GM23338 (cell line): ENCODE results near the gene SYNDIG1L.

ENCODE experiments used
- CREB1 ChIP-seq: fragments of 250-450 bp; sonication (Bioruptor Pico); IDR thresholded peaks from 2 replicates; pipeline ENCODE4 v1.5.0; 2020; ENCODE audit warnings: low read depth, mild to moderate bottlenecking, moderate library complexity
- EZH2 ChIP-seq: fragments of 200-600 bp; sonication (generic); IDR thresholded peaks from one replicate; pipeline ENCODE4 v1.8.0; 2017; ENCODE audit warnings: antibody characterized with exemption, mild to moderate bottlenecking, low read depth; ENCODE audit not compliant: unreplicated experiment
- EZH2phosphoT487 ChIP-seq: fragments of 200-600 bp; sonication (generic); IDR thresholded peaks from one replicate; pipeline ENCODE4 v1.8.1; 2018; ENCODE audit warnings: antibody characterized with exemption; ENCODE audit not compliant: unreplicated experiment
- JUNB ChIP-seq: IDR thresholded peaks from one replicate; pipeline ENCODE4 v1.6.1; 2016; ENCODE audit warnings: antibody characterized with exemption; ENCODE audit not compliant: unreplicated experiment
- NANOG ChIP-seq: IDR thresholded peaks from 2 replicates; pipeline ENCODE4 v1.6.1; 2016; ENCODE audit warnings: antibody characterized with exemption, borderline replicate concordance
- POLR2AphosphoS5 ChIP-seq: IDR thresholded peaks from 2 replicates; pipeline ENCODE4 v1.6.1; 2016; ENCODE audit warnings: antibody characterized with exemption, low read depth
- STAT1 ChIP-seq: IDR thresholded peaks from one replicate; pipeline ENCODE4 v1.6.1; 2016; ENCODE audit warnings: antibody characterized with exemption; ENCODE audit not compliant: unreplicated experiment
- ZNF114 ChIP-seq: fragments of 250-450 bp; sonication (Bioruptor Pico); IDR thresholded peaks from 2 replicates; pipeline ENCODE4 v1.5.0; 2020; ENCODE audit warnings: mild to moderate bottlenecking, moderate library complexity
- ZNF331 ChIP-seq: fragments of 250-450 bp; sonication (Bioruptor Pico); IDR thresholded peaks from 2 replicates; pipeline ENCODE4 v1.5.0; 2020; ENCODE audit warnings: low read depth, mild to moderate bottlenecking, moderate library complexity
- TF ChIP-seq, protein P1 (sequence below), 2 experiments: fragments of 200-600 bp in 1 of 2; sonication (generic) in 1 of 2; conservative IDR thresholded peaks; 2 replicates each; pipeline versions ENCODE4 v1.5.1 to v1.6.1; 2016 to 2017; ENCODE audit warnings: antibody characterized with exemption in 2 of 2, low read depth in 2 of 2, mild to moderate bottlenecking in 2 of 2, moderate library complexity in 1 of 2
- TF ChIP-seq, protein P2 (sequence below): IDR thresholded peaks from one replicate; pipeline ENCODE4 v1.6.1; 2018; ENCODE audit warnings: antibody characterized with exemption; ENCODE audit not compliant: unreplicated experiment
- TF ChIP-seq, protein P3 (sequence below): IDR thresholded peaks from 2 replicates; pipeline ENCODE4 v1.6.1; 2016; ENCODE audit warnings: antibody characterized with exemption
- TF ChIP-seq, protein P4 (sequence below): fragments of 250-450 bp; sonication (Bioruptor Pico); IDR thresholded peaks from 2 replicates; pipeline ENCODE4 v1.5.0; 2020; ENCODE audit warnings: mild to moderate bottlenecking, moderate library complexity

DNA sequence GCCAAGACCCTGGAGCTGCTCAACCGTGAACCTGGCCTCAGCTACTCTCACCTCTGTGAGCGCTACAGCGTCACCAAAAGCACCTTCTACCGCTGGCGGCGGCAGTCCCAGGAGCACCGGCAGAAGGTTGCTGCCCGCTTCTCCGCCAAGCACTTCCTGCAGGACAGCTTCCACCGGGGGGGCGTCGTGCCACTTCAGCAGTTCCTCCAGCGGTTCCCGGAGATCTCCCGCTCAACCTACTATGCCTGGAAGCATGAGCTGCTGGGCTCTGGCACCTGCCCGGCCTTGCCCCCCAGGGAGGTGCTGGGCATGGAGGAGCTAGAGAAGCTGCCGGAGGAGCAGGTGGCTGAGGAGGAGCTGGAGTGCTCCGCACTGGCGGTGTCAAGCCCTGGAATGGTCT lies 68.4 kb downstream of the SYNDIG1L start:
- TF ChIP-seq, protein P1, sequence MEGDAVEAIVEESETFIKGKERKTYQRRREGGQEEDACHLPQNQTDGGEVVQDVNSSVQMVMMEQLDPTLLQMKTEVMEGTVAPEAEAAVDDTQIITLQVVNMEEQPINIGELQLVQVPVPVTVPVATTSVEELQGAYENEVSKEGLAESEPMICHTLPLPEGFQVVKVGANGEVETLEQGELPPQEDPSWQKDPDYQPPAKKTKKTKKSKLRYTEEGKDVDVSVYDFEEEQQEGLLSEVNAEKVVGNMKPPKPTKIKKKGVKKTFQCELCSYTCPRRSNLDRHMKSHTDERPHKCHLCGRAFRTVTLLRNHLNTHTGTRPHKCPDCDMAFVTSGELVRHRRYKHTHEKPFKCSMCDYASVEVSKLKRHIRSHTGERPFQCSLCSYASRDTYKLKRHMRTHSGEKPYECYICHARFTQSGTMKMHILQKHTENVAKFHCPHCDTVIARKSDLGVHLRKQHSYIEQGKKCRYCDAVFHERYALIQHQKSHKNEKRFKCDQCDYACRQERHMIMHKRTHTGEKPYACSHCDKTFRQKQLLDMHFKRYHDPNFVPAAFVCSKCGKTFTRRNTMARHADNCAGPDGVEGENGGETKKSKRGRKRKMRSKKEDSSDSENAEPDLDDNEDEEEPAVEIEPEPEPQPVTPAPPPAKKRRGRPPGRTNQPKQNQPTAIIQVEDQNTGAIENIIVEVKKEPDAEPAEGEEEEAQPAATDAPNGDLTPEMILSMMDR (conservative IDR thresholded peaks at IDR 0.05; ENCODE audit: low read depth in 2 of 2), result no peak
- TF ChIP-seq, protein P2, sequence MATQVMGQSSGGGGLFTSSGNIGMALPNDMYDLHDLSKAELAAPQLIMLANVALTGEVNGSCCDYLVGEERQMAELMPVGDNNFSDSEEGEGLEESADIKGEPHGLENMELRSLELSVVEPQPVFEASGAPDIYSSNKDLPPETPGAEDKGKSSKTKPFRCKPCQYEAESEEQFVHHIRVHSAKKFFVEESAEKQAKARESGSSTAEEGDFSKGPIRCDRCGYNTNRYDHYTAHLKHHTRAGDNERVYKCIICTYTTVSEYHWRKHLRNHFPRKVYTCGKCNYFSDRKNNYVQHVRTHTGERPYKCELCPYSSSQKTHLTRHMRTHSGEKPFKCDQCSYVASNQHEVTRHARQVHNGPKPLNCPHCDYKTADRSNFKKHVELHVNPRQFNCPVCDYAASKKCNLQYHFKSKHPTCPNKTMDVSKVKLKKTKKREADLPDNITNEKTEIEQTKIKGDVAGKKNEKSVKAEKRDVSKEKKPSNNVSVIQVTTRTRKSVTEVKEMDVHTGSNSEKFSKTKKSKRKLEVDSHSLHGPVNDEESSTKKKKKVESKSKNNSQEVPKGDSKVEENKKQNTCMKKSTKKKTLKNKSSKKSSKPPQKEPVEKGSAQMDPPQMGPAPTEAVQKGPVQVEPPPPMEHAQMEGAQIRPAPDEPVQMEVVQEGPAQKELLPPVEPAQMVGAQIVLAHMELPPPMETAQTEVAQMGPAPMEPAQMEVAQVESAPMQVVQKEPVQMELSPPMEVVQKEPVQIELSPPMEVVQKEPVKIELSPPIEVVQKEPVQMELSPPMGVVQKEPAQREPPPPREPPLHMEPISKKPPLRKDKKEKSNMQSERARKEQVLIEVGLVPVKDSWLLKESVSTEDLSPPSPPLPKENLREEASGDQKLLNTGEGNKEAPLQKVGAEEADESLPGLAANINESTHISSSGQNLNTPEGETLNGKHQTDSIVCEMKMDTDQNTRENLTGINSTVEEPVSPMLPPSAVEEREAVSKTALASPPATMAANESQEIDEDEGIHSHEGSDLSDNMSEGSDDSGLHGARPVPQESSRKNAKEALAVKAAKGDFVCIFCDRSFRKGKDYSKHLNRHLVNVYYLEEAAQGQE, result no peak
- TF ChIP-seq EZH2 (no peak), EZH2phosphoT487 (no peak), POLR2AphosphoS5 (no peak), CREB1 (CRISPR knock-in tag) (no peak), JUNB (no peak), STAT1 (no peak), ZNF114 (CRISPR knock-in tag) (no peak), NANOG (no peak), ZNF331 (no peak)
- TF ChIP-seq, protein P3, sequence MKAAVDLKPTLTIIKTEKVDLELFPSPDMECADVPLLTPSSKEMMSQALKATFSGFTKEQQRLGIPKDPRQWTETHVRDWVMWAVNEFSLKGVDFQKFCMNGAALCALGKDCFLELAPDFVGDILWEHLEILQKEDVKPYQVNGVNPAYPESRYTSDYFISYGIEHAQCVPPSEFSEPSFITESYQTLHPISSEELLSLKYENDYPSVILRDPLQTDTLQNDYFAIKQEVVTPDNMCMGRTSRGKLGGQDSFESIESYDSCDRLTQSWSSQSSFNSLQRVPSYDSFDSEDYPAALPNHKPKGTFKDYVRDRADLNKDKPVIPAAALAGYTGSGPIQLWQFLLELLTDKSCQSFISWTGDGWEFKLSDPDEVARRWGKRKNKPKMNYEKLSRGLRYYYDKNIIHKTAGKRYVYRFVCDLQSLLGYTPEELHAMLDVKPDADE, result no peak
- TF ChIP-seq, protein P4, sequence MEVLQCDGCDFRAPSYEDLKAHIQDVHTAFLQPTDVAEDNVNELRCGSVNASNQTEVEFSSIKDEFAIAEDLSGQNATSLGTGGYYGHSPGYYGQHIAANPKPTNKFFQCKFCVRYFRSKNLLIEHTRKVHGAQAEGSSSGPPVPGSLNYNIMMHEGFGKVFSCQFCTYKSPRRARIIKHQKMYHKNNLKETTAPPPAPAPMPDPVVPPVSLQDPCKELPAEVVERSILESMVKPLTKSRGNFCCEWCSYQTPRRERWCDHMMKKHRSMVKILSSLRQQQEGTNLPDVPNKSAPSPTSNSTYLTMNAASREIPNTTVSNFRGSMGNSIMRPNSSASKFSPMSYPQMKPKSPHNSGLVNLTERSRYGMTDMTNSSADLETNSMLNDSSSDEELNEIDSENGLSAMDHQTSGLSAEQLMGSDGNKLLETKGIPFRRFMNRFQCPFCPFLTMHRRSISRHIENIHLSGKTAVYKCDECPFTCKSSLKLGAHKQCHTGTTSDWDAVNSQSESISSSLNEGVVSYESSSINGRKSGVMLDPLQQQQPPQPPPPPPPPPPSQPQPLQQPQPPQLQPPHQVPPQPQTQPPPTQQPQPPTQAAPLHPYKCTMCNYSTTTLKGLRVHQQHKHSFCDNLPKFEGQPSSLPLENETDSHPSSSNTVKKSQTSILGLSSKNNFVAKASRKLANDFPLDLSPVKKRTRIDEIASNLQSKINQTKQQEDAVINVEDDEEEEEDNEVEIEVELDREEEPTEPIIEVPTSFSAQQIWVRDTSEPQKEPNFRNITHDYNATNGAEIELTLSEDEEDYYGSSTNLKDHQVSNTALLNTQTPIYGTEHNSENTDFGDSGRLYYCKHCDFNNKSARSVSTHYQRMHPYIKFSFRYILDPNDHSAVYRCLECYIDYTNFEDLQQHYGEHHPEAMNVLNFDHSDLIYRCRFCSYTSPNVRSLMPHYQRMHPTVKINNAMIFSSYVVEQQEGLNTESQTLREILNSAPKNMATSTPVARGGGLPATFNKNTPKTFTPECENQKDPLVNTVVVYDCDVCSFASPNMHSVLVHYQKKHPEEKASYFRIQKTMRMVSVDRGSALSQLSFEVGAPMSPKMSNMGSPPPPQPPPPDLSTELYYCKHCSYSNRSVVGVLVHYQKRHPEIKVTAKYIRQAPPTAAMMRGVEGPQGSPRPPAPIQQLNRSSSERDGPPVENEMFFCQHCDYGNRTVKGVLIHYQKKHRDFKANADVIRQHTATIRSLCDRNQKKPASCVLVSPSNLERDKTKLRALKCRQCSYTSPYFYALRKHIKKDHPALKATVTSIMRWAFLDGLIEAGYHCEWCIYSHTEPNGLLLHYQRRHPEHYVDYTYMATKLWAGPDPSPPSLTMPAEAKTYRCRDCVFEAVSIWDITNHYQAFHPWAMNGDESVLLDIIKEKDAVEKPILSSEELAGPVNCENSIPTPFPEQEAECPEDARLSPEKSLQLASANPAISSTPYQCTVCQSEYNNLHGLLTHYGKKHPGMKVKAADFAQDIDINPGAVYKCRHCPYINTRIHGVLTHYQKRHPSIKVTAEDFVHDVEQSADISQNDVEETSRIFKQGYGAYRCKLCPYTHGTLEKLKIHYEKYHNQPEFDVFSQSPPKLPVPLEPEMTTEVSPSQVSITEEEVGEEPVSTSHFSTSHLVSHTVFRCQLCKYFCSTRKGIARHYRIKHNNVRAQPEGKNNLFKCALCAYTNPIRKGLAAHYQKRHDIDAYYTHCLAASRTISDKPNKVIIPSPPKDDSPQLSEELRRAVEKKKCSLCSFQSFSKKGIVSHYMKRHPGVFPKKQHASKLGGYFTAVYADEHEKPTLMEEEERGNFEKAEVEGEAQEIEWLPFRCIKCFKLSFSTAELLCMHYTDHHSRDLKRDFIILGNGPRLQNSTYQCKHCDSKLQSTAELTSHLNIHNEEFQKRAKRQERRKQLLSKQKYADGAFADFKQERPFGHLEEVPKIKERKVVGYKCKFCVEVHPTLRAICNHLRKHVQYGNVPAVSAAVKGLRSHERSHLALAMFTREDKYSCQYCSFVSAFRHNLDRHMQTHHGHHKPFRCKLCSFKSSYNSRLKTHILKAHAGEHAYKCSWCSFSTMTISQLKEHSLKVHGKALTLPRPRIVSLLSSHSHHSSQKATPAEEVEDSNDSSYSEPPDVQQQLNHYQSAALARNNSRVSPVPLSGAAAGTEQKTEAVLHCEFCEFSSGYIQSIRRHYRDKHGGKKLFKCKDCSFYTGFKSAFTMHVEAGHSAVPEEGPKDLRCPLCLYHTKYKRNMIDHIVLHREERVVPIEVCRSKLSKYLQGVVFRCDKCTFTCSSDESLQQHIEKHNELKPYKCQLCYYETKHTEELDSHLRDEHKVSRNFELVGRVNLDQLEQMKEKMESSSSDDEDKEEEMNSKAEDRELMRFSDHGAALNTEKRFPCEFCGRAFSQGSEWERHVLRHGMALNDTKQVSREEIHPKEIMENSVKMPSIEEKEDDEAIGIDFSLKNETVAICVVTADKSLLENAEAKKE (CRISPR knock-in tag), result no peak
